KMS-11 (cell line): ENCODE measurements around the gene GBX1.

ENCODE experiments used
- H2AFZ ChIP-seq: fragments of 200-600 bp; sonication (generic); 2 replicates; pipeline ENCODE4 v1.6.1; 2016; ENCODE audit warnings: antibody characterized with exemption, mixed run types, low read depth
- H3K27ac ChIP-seq: fragments of 200-600 bp; sonication (generic); 2 replicates; pipeline ENCODE4 v1.6.1; 2016; ENCODE audit warnings: mild to moderate bottlenecking, mixed run types
- H3K27me3 ChIP-seq: fragments of 200-600 bp; sonication (generic); 2 replicates; pipeline ENCODE4 v1.6.1; 2017; ENCODE audit warnings: mild to moderate bottlenecking, low read depth, mixed run types, moderate library complexity; ENCODE audit not compliant: insufficient read depth
- H3K36me3 ChIP-seq: fragments of 200-600 bp; sonication (generic); 2 replicates; pipeline ENCODE4 v1.6.1; 2017; ENCODE audit warnings: mild to moderate bottlenecking, mixed run types; ENCODE audit not compliant: insufficient read depth
- H3K4me1 ChIP-seq: fragments of 200-600 bp; sonication (generic); 2 replicates; pipeline ENCODE4 v1.6.1; 2016; ENCODE audit warnings: mild to moderate bottlenecking, low read depth, mixed run types; ENCODE audit not compliant: poor library complexity, severe bottlenecking
- H3K4me2 ChIP-seq: fragments of 200-600 bp; sonication (generic); 2 replicates; pipeline ENCODE4 v1.7.0; 2016; ENCODE audit warnings: mild to moderate bottlenecking, mixed run types
- H3K4me3 ChIP-seq: fragments of 200-600 bp; sonication (generic); IDR thresholded peaks from 2 replicates; pipeline ENCODE4 v1.6.1; 2017; ENCODE audit warnings: low read depth, low read length, mixed read lengths; ENCODE audit not compliant: insufficient read depth
- H3K79me2 ChIP-seq: fragments of 200-600 bp; sonication (generic); 2 replicates; pipeline ENCODE4 v1.6.1; 2016; ENCODE audit warnings: low read depth, mixed run types; ENCODE audit not compliant: insufficient read depth
- H3K9ac ChIP-seq: fragments of 200-600 bp; sonication (generic); 2 replicates; pipeline ENCODE4 v1.6.1; 2016; ENCODE audit warnings: mild to moderate bottlenecking, mixed run types
- H4K20me1 ChIP-seq: fragments of 200-600 bp; sonication (generic); 2 replicates; pipeline ENCODE4 v1.6.1; 2016; ENCODE audit warnings: mild to moderate bottlenecking, mixed run types; ENCODE audit not compliant: insufficient read depth
- CTCF ChIP-seq: fragments of 200-600 bp; sonication (generic); conservative IDR thresholded peaks from 2 replicates; pipeline ENCODE4 v1.6.1; 2017; ENCODE audit warnings: low read depth, mild to moderate bottlenecking, antibody characterized with exemption, low read length, moderate library complexity, mixed read lengths

The GBX1 gene

DNA sequence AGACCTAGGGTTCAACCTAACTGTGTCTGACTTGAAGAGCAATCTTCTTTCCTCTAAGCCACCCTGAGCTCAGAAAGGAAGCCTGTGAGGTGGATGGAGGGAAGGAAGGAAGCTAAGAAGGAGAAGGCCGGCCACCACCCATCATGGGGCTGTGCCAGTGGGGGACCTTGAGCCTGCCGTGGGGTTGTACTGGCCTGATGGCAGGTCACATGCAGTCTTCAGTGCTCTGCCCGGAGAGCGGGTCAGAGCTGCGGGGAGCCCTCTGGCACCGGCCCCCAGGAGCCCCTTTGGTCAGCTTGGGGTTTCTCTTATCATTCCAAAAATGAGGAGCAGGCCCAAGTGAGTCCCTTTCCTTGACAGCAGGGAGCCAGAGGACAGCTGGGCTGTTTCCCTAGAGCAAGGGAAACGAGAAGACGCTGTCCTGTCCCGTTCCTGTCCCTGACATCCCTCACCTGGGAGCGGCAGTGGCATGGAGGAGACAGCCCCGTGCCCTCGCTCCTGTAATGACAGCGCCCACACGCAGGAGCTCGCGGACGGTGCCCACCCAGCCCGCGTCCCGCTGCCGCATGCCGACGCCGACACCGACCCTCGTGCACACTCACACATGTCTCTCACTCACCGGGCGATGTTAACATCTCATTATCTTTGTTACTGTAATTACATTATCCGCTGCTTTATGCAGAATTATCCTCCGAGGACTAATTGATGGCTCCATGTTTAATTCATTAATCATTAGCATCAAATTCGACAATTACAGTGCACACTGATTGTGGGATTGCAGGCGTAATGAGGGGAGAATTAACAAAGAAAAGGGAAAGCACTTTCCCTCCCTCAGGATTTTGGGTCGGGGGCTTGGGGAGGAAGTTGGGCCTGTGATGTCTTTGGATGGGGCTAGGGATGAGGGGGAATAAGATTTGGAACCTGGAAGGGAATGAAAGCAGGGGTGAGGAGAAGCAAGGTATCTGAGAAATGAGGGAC, 31.3 kb downstream of the GBX1 start:
- Histone ChIP-seq H4K20me1 (no peaks in the 10 kb centered on the region), H3K36me3 (no peaks in the 10 kb centered on the region; the same call in 1 of the 2 replicates), H3K27ac (no peak overlapping the region), H3K4me2 (no peak overlapping the region), H3K79me2 (no peaks in the 10 kb centered on the region), H2AFZ (no peak overlapping the region), H3K27me3 (no peaks in the 10 kb centered on the region), H3K4me1 (no peaks in the 10 kb centered on the region), H3K9ac (no peak overlapping the region), H3K4me3 (no peak overlapping the region)
- no peak for TF ChIP-seq CTCF

GRCh38 chr7:151135525-151135845, 32.0 kb downstream of the GBX1 start:
- H3K4me1 ChIP-seq, result no peaks in the 10 kb centered on the region
- no peaks in the 10 kb centered on the region for H4K20me1 ChIP-seq
- no peak overlapping the region for H3K4me2 ChIP-seq
- no peaks in the 10 kb centered on the region for H3K27me3 ChIP-seq
- TF ChIP-seq CTCF, result no peak
- no peak overlapping the region for H3K4me3 ChIP-seq
- no peaks in the 10 kb centered on the region; the same call in 1 of the 2 replicates for H3K36me3 ChIP-seq
- no peak overlapping the region for H3K27ac ChIP-seq
- no peak overlapping the region for H2AFZ ChIP-seq
- no peak overlapping the region for H3K9ac ChIP-seq
- no peaks in the 10 kb centered on the region for H3K79me2 ChIP-seq

DNA sequence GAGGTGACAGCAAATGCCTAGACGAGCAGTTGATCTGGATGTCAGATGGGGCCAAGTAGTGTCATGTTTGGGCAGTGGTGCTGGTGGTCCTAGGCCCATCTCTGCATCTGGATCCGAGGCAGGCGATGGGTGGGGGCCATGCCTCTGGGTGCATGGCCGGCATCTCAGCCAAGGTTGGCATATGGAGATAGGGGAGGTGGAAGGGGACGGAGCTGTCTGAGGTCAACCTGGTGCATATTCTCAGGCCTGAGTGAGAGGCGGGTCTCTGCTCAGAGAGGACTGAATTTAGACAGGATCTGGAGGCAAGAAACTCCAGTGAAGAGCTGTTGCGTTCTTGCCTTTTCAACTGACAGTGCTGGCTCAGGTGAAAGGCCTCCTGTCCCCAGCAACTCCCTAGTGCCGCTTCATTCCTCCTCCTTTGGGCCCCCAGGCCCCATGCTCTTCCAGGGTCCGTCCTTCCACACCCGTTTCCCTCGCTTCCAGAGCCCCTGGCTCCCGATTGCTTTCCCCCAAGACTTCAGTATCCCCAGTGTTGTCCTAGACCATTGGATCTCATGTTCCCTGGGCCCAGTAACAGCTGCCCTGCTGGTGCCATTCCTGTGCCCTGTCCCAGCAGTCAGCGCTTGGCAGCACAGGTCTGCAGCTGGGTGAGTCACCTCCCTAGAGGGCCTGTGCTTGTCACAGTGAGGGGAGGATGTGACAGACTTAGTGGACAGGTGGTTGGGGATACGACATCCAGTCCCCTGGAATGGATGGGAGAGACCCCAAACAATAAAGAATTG, 32.6 kb downstream of the GBX1 start:
- Histone ChIP-seq H3K79me2 (no peaks in the 10 kb centered on the region), H4K20me1 (no peaks in the 10 kb centered on the region), H2AFZ (no peak overlapping the region), H3K36me3 (no peaks in the 10 kb centered on the region; the same call in 1 of the 2 replicates), H3K4me1 (peaks cover 5% of the 10 kb centered on the region), H3K4me3 (no peak overlapping the region), H3K4me2 (no peak overlapping the region), H3K9ac (no peak overlapping the region), H3K27ac (no peak overlapping the region), H3K27me3 (no peaks in the 10 kb centered on the region)
- no peak for TF ChIP-seq CTCF

GRCh38 chr7:151133986-151134742, 33.3 kb downstream of the GBX1 start:
- H3K27me3 ChIP-seq, result no peaks in the 10 kb centered on the region
- H3K4me2 ChIP-seq, result no peak overlapping the region
- TF ChIP-seq CTCF, result no peak
- H3K4me3 ChIP-seq, result no peak overlapping the region
- H3K27ac ChIP-seq, result no peak overlapping the region
- peaks cover 13% of the 10 kb centered on the region for H3K4me1 ChIP-seq
- H4K20me1 ChIP-seq, result no peaks in the 10 kb centered on the region
- H3K36me3 ChIP-seq, result no peaks in the 10 kb centered on the region; the same call in 1 of the 2 replicates
- no peaks in the 10 kb centered on the region for H3K79me2 ChIP-seq
- H2AFZ ChIP-seq, result no peak overlapping the region
- no peak overlapping the region for H3K9ac ChIP-seq
